Measurements from ENCODE around the gene IGFLR1.

DNA sequence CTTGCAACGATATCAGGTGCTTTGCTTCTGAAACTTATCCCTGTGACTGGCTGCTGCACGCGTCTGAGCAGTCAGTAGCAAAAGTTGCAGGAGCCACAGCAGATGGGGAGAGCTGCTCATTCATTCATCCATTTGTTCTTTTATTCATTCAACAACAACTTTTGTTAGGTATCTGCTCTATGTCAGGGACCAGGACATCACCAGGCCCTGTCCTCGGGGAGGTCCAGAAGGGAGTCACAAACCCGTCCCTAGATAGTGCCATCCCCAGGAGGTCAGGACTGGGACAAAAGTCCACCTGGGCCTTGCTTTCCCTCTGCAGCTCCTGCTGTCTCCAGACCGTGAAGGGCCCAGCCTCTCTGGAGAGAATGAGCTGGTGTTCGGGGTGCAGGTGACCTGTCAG, 35.7 kb upstream of the IGFLR1 start:
- TF ChIP-seq TARDBP (IDR thresholded peaks at IDR 0.05) (no peak), FOXM1 (IDR thresholded peaks at IDR 0.05; ENCODE audit: borderline replicate concordance) (no peak)

Measured in HEK293T (cell line).